Measurements from ENCODE around the gene HPS6.
"Not testable (repeated sequence)": the region's sequence is repeated elsewhere in the genome, so short reads cannot be mapped to it uniquely, and the experiment has no call there.

Gene HPS6

DNA sequence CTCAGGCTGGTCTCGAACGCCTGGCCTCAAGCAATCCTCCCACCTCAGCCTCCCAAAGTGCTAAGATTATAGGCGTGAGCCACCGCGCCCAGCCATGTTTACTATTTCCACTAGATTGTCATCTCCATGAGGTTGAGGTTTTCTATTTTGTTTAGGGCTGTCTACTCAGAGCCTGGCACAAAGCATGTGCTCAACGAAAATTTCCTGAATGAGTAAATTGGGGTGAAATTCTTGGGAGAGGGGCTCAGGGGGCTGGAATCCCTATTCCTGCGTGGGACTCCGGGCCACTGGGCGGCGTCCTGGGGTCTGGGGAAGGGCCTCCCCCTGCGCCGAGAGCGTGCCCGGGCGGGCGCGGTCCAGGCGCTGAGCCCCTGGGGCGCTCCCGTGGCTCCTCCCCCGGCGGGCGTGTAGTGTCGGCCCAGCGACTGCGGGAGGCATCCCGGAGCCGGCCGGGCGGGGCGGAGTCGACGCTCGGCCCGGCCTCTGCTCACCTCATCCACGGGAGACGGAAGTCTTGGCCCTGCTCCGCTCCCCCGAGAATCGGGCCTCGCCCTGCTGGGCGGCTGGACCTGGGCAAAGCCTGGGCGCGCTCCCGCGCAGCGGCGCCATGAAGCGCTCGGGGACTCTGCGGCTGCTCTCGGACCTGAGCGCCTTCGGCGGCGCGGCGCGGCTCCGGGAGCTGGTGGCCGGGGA is at the start of gene HPS6:
HPS6 (plus strand) TSS at position 482 of the 693 bp plus-strand sequence; CDS start at position 608, 126 bp downstream.
- DNase-seq: peak; percentile 42 to 83

DNA sequence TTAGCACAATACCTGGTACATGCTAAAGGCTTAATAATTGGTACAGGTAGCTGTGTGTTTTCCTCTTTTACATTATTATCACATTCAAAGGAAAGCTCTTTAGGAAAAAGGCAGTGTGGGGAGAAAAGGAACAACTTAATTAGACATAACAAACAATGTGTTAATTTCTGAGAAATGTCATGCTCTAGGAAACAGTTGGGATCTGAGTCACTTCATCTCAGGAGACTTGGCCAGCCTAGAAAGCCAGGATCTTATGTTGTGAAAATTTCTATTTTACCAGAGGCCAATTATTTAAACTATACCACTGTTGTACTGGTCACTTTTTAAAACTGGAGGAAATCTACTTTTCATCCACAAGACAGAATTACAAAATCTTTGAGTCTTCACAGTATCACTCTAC is 48.7 kb upstream of the HPS6 start:
- no peak for DNase-seq

DNA sequence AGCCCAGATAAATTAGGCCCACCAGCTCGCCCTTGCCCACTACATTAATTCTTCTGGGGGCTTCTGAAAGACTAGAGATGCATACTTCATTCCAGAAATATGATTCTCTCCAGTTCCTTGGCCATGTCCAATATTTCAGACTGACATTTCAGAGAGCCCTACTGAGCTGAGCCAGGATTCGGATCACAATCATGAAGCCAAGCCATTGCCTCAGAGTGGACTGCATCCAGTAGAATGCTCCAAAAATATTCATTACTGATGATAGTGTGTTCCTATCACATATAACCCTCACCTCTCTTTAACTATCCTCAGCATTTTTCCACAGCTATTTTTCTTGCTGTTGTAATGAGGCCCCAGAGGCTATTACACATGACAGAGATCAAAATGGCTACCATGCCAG is 47.9 kb upstream of the HPS6 start:
- DNase-seq: no peak

DNA sequence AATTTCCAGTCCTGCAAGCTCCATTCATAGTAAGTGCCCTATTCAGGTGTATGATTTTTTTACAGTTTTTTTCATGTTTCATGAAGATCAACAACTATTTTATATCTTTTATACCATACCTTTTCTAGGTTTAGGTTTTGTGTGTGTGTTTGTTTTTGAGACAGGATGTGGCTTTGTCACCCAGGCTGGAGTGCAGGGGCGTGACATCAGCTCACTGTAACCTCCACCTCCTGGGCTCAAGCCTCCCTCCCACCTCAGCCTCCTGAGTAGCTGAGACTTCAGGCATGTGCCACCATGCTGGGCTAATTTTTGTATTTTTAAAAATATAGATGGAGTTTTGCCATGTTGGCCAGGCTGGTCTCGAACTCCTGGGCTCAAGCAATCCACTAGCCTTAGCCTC is 44.2 kb upstream of the HPS6 start:
- no peak for DNase-seq

DNA sequence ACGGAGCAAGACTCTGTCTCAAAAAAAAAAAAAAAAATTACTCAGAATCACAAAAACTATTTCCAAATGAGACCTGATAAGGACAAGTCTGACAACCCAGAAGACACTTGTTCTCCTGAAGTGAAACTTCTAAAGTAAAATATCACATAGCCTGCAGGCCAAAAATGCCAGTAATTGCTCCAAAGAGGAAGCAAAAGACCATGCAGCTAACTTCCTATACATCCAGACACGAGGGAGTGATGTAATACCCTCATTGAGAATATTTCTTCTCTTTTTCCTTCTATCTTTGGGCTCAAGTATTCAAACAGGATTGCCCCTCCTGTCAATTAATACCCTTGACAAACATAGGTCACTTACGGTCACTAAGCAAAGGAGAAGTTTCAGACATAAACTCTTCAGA is 40.4 kb upstream of the HPS6 start:
- DNase-seq: no peak

DNA sequence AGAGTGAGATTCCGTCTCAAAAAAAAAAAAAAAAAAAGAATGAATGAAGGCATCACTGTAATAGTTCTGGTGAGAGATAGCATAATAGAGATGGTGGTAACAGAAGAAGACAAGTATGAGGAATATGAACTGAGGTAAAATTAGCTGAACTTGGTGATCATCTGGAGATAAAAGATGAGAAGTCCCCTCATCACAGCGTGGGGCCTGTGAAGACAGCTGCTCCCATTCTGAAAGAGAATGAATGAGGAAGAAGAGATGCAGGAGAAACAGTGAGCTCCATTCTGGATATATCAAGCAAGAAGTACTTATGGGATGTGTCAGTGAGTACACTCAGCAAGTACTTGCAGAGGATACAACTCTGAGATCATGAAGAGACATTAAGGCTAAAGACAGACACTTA is 37.9 kb upstream of the HPS6 start:
- no peak for DNase-seq

DNA sequence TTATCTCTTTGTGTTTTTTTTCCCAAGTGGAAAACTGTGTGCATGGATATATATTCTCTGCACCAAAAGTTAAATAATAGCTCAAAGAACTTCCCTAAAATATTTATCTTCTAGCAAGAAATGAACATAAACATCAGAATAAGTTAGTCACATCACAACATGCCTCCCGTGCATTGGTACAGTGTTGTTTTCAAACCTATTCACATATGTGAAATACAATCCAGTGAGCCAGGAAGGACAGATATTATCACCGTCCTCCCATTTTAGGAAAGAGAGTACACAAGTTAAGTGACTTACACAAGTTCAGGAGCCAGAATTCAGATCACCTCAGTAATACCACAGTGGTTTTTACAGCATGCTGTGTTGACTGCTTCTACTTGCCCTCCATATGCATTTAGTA is 31.4 kb upstream of the HPS6 start:
- no peak for DNase-seq

DNA sequence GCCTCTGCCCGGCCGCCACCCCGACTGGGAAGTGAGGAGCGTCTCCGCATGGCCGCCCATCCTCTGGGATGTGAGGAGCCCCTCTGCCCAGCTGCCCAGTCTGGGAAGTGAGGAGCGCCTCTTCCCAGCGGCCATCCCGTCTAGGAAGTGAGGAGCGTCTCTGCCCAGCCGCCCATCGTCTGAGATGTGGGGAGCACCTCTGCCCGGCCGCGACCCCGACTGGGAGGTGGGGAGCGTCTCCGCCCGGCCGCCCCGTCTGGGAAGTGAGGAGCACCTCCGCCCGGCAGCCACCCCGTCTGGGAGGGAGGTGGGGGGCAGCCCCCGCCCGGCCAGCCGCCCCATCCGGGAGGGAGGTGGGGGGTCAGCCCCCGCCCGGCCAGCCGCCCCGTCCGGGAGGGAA is 29.3 kb upstream of the HPS6 start:
- DNase-seq: not testable (repeated sequence)

DNA sequence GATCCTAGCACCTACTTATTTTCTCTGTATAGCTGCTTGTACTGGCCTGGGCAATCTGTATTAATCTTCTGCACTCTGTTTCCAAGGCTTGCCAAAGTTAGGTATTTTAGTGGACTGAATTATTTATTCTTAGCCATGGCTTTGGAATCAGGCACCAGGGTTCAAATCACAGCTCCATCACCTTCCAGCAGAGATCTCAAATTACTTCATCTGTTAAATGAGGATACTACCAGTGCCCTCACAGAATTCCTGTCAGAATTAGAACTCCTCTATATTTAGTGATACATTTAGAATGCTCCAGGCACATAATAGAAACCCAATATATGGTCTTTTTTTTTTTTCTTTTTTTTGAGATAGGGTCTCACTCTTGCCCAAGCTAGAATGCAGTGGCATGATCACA is 26.7 kb upstream of the HPS6 start:
- DNase-seq: no peak

DNA sequence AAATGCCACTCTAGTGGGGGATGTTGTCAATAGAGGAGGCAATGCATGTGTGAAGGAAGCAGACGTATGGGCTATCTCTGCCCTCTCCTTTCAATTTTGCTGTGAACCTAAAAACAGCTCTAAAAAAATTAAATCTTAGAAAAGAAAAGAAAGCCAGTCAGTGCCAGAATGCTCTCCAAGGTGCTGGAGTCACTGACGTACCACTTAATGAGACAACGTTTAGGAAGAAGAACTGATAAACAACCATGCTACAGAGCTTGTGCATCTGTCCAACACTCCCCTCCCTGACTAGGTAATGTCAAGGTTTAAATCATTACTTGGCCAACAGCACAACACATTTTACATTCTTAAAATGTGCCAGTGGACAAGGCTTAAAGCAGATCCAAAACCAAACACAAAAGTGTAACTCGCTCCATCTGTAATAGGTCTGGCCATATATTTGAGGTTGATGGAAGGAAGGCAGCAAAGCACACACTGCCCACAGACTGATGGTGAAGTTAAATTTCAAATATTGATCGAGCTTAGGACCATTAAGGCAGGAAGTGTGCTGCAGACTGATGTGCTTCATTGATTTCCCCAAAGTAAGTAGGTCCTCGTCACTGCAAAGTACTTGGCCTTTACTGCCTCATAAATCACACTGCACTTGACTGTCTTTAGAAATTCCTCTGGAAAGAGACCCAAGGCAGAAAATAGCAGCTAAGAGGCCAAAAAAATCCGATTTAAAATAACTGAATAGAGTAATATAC is 24.7 kb upstream of the HPS6 start:
- no peak for DNase-seq

DNA sequence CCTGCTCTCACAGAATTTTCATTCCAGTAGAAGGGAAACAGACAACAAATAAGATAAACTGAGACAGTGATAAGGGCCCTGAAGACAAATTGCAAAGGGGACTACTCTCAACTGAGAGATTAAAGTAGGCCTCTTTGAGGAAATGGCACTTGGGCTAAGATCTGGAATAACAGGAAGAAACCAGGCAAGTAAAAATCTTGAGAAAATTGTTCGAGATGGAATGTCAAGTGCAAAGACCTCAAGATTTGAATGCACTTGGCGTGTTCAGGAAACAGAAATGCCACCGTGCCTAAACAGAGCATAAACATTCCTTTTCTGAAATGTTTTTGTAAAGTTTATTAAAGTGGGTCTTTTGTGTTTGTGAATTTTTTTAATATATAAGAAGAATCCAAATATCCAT is 19.9 kb upstream of the HPS6 start:
- DNase-seq: no peak

DNA sequence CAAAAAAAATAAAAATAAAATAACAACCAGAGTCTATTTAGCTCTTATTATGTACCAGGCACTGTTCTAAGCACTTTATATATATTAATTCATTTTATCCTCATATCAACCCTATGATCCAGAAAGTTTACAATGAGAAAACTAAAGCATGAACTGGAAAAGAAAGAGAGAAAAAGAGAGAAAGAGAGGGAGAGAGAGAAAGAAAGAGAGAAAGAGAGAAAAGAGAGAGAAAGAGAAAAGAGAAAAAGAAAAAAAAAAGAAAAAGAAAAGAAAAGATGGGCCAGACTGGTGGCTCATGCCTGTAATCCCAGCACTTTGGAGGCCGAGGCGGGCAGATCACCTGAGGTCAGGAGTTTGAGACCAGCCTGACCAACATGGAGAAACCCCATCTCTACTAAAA is 19.1 kb upstream of the HPS6 start:
- no peak for DNase-seq

DNA sequence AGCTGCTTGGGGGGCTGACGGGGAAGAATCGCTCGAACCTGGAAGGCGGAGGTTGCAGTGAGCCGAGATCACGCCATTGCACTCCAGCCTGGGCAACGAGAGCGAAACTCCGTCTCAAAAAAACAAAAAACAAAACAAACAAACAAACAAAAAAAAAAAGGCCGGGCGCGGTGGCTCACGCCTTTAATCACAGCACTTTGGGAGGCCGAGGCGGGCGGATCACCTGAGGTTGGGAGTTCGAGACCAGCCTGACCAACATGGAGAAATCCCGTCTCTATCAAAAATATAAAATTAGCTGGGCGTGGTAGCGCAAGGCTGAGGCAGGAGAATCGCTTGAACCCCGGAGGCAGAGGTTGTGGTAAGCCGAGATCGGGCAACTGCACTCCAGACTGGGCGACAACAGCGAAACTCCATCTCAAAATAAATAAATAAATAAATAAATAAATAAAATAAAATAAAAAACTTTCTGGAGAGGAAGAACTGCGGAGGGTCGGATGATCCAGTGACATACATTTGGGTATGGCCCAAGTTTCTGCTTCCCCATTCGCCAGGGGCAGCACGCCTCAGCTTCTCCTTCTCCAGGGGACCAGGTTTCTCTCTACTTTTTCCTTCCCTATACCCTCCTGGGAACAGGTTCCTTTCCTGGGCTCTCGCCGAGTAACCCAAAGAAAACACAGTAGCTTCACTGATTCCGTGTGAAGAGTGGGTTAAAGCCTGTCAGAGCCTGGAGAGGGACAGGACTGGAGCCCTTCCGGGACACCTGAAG is 10.1 kb upstream of the HPS6 start:
- not testable (repeated sequence) for DNase-seq

DNA sequence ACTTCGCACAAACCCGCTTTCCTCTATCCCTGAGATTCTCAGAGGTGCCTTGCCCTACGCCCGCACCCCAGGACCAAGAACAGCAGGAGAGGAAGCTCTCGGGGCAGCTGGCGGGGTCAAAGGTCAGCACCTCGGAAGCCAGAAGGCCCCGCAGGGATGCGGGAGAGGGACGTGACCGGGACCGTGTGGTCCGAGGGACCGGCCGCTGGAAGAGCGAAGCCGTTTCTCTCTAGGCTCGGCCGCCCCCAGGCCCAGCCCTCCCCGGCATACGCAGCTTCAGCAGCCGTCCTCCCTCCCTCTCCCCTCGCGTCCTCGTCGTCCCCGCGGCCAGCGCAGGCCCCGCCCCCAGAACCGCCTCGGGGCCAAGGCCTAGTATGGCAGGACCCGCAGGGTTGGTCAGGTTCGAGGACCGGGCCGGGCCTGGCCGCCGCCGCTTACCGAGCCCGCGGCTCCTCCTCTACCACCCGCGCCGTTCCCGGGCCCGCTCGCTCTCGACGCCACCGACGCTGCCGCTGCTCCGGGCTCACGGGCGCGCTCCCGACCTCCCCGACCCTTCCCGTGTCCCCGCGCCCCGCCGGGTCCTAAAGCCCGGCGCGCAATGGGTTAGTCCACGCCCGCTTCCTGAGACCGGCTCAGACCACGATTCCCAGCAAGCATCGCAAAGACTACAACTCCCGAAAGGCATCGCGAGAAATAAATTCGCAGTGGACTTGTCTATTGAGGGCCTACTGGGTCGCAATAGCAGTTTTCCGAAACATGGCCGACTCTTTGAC is 9.3 kb upstream of the HPS6 start, which contains the start of gene ARMH3:
ARMH3 (minus strand) TSS at position 527 of the 773 bp plus-strand sequence. CDS start 16,059 bp downstream, outside the sequence.
- peak; percentile 87 to 95 for DNase-seq

DNA sequence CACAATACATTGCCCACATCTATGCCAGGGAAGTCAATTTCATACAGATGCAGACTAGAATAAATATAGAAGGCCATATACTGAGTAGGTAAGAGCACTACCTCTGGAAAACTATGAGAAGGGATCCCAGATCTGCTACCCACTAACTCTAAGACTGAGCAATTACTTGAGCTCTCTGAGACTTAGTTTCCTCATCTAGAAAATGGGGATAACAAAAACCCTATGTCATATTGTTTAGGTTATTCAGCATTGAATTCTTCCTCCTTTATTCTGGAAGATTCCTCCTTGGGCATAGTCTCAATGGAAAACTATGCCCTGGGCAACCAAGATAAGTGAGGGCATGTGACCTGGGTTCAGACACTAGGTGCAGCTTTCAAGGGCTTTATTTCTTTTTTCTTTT is 5.2 kb upstream of the HPS6 start:
- DNase-seq: no peak

DNA sequence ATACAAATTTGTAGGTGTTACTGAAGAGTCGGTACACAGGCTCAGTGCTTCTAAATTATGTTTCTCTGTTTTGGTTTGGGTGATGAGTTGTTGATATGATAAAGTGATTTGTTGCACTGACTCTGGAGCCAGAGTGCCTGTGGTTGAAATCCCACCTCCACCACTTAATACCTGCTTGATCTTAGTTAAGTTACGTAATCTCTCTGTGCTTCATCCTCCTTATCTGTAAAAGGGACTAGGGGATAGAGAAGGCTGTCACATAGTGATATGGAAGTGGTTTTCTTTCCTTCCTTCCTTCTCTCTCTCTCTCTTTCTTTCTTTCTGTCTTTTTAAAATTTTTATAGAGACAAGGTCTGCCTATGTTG is 664 bp upstream of the HPS6 start:
- no peak for DNase-seq

DNA sequence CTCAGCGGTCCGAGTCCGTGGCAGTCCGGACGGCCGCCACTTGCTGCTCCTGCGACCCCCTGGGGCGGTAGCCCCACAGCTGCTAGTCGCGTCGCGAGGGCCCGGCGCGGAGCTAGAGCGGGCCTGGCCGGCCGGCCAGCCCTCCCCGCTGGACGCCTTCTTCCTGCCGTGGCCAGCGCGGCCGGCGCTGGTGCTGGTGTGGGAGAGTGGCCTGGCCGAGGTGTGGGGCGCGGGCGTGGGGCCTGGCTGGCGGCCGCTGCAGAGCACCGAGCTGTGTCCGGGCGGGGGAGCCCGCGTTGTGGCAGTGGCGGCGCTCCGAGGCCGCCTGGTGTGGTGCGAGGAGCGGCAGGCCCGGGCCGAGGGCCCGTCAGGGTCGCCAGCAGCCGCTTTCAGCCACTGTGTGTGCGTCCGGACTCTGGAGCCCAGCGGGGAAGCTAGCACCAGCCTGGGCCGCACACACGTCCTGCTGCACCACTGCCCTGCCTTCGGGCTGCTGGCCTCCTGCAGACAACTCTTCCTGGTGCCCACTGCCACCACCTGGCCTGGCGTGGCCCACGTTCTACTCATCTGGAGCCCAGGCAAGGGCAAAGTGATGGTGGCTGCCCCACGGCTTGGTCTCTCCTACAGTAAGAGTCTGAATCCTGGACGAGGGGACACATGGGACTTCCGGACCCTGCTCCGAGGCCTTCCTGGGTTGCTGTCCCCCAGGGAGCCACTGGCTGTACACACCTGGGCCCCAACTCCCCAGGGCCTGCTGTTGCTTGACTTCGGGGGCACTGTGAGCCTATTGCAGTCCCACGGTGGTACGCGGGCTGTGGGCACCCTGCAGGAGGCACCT is 631 bp downstream of the HPS6 start:
- DNase-seq: no peak

DNA sequence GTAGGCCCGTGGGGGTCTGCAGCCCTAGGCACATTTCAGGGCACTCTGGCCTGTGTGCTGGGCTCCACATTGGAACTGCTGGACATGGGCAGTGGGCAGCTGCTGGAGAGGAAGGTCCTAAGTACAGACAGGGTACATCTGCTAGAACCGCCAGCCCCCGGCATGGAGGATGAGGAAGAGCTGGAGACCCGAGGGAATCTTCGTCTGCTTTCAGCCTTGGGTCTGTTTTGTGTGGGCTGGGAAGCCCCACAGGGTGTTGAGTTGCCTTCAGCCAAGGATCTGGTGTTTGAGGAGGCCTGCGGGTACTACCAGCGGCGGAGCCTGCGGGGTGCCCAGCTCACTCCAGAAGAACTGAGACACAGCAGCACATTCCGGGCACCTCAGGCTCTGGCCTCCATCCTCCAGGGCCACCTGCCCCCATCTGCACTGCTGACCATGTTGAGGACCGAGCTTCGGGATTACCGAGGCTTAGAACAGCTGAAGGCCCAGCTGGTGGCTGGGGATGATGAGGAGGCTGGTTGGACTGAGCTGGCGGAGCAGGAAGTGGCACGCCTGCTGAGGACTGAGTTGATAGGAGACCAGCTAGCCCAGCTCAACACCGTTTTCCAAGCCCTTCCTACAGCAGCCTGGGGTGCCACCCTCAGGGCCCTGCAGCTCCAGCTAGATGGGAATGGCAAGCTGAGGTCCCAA is 1.4 kb downstream of the HPS6 start:
- DNase-seq: no peak

DNA sequence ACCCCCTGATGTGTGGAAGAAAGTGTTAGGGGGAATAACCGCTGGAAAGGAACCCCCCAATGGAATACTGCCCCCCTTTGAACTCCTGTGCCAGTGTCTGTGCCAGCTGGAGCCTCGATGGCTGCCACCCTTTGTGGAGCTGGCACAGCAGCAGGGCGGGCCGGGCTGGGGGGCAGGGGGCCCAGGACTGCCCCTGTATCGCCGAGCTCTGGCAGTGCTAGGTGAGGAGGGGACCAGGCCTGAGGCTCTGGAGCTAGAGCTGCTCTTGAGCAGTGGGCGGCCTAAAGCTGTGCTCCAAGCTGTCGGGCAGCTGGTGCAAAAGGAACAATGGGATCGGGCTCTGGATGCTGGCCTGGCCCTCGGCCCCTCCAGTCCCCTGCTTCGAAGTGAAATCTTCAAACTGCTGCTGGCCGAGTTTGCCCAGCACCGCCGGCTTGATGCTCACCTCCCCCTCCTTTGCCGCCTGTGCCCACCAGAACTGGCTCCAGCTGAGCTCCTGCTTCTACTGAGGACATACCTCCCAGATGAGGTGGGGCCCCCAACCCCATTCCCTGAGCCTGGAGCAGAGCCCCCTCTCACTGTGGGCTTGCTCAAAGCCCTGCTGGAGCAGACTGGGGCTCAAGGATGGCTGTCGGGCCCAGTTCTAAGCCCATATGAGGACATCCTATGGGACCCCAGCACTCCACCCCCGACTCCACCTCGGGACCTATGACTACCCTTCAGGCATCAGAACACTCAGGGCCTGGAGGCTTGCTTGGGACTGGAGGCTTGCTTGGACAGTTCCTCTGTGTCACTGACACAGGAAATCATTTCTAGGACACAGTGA is 2.2 kb downstream of the HPS6 start:
- DNase-seq: no peak

DNA sequence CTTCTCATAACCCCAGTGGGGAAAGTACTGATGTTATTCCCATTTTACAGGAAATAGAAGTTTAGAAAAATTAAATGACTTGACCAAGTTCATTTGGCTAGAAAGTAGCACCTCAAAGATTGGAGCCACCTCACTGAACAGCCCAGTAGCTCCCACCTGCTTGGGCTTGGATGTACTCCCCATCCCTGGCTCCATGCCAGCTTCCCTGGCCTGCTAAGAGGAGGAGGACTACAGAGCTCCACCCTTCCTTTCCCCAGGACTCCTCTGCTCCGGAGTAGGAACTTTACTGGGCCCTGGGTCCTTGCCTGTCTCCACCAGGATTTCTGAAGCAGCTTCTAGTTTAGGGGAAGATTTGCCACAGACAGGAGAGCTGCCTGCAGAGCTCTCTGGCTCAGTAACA is 3.1 kb downstream of the HPS6 start:
- peak in 1 of 2 experiments; percentile 15 for DNase-seq

DNA sequence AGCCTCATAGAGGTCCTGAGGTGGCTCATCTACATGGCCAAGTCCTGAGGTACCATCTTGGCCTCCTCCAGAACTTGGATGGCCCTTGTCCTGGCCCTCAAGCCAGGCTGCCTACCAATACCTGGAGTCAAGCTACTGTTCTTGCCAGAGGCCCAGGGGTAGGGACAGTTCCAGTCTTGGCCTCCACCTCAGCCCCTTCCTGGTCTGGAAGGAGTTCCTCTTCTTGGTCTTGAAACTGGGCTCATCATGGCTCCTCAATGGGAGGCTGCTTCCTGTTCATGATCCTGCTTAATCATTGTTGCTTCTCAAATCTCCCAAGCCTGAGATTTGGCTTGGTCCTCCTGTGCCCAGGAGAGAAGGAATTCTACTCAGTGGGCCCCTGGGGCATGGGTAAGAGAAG is 3.9 kb downstream of the HPS6 start:
- DNase-seq: no peak

Data from NCI-H446 (cell line).